Natural killer cell (primary cell): ENCODE data around the gene ZNF548. TPM values are rescaled to one million over a fixed set of nuclear protein-coding genes. Genes with fewer than 3 reads are reported as not detected.
A peak's percentile ranks its signal among the peaks of the same experiment; 100 is the strongest.

Source experiments
- ATAC-seq, 3 donors: fragments of 150-1000 bp in 2 of 3; fragments of 200-7000 bp in 1 of 3; cut with Tn5 transposase; 1 replicate in 1 of 3; 2 replicates in 2 of 3; pipeline ENCODE4 v1.10.0; 2021; ENCODE audit warnings: mild to moderate bottlenecking in 2 of 3, moderate library complexity in 2 of 3
- DNase-seq, 2 donors: peaks; one replicate each; pipeline versions ENCODE4 v3.0.0 to v3.0.0-alpha.2; 2013 to 2021; ENCODE audit warnings: mixed read lengths in 1 of 2
- H3K27ac ChIP-seq: one replicate; pipeline ENCODE4 v1.5.1; 2013; ENCODE audit warnings: mild to moderate bottlenecking, low read length
- H3K27me3 ChIP-seq: one replicate; pipeline ENCODE4 v1.6.1; 2013; ENCODE audit warnings: low read length; ENCODE audit not compliant: control insufficient read depth, insufficient read depth
- H3K36me3 ChIP-seq: one replicate; pipeline ENCODE4 v1.6.1; 2013; ENCODE audit warnings: low read length; ENCODE audit not compliant: control insufficient read depth, insufficient read depth
- H3K4me1 ChIP-seq: one replicate; pipeline ENCODE4 v1.6.1; 2013; ENCODE audit warnings: low read length; ENCODE audit not compliant: control insufficient read depth, insufficient read depth
- H3K4me3 ChIP-seq: one replicate; pipeline ENCODE4 v1.5.1; 2013; ENCODE audit warnings: low read length
- H3K9me3 ChIP-seq: one replicate; pipeline ENCODE4 v1.6.1; 2013; ENCODE audit warnings: low read length; ENCODE audit not compliant: control insufficient read depth, insufficient read depth
- H3K27ac Mint-ChIP-seq, 2 donors: one replicate each; pipeline ENCODE4 v1.8.0; 2022; ENCODE audit warnings: mild to moderate bottlenecking in 2 of 2, mixed read lengths in 2 of 2, moderate library complexity in 1 of 2
- H3K27me3 Mint-ChIP-seq, 2 donors: one replicate each; pipeline ENCODE4 v1.8.0; 2022; ENCODE audit warnings: low read depth in 2 of 2, mixed read lengths in 2 of 2
- H3K36me3 Mint-ChIP-seq: one replicate; pipeline ENCODE4 v1.8.0; 2022; ENCODE audit warnings: mixed read lengths
- H3K4me1 Mint-ChIP-seq, 2 donors: one replicate each; pipeline ENCODE4 v1.8.0; 2022; ENCODE audit warnings: mixed read lengths in 2 of 2
- H3K4me3 Mint-ChIP-seq: one replicate; pipeline ENCODE4 v1.8.0; 2022; ENCODE audit warnings: mild to moderate bottlenecking, moderate library complexity, mixed read lengths
- H3K9me3 Mint-ChIP-seq, 2 donors: one replicate each; pipeline ENCODE4 v1.8.0; 2022; ENCODE audit warnings: mixed read lengths in 2 of 2
- CTCF ChIP-seq: fragments of 200-600 bp; IDR thresholded peaks from one replicate; pipeline ENCODE4 v1.8.0; 2022; ENCODE audit warnings: antibody characterized with exemption
- WGBS: methylation state at CpG from one replicate; pipeline ENCODE4 v1.1.7; 2013; ENCODE audit warnings: missing lambda C conversion rate; ENCODE audit not compliant: insufficient coverage; 5-methylcytosine and 5-hydroxymethylcytosine counted together
- intact Hi-C: fragments of 100-400 bp; cut with micrococcal nuclease; formaldehyde crosslinking; loops from one replicate; pipeline ENCODE4 v1.14.2; 2022
- total RNA-seq, 4 donors: library from RNA; stranded (reverse); fragments of 120-200 nt in 1 of 4; gene quantifications; one replicate each; pipeline versions ENCODE4 v1.2.3 to v1.2.4, GENCODE V29; 2013 to 2022

ZNF548 gene
- total RNA-seq, 3 donors from 2014 or later (not counting 1 experiment from before 2014, with no cell fraction given) = 75.5 to 104 (median 96.9) TPM

GRCh38 chr19:57421037-57421436 lies 31.4 kb downstream of the ZNF548 start:
- intact Hi-C loops = no loop called here
- DNase-seq (no peak), ATAC-seq (no peak)
- Mint-ChIP-seq H3K27me3 (no peaks in the 10 kb centered on the region), H3K27ac (no peak overlapping the region), H3K36me3 (peaks cover 53% of the 10 kb centered on the region), H3K4me3 (no peak overlapping the region), H3K4me1 (peaks cover 0 to 4% of the 10 kb centered on the region in 2 donors), H3K9me3 (peaks cover 3 to 6% of the 10 kb centered on the region in 2 donors)
- TF ChIP-seq CTCF = no peak
- Histone ChIP-seq H3K36me3 (peaks cover 33% of the 10 kb centered on the region), H3K27me3 (no peaks in the 10 kb centered on the region), H3K27ac (no peak overlapping the region), H3K4me3 (no peak overlapping the region), H3K9me3 (peaks cover 41% of the 10 kb centered on the region), H3K4me1 (no peaks in the 10 kb centered on the region)
- WGBS = 100% methylated on average over 1 of the region's 3 CpGs

- DNase-seq = no peak
Observed at GRCh38 chr19:57434386-57435061, 44.9 kb downstream of the ZNF548 start.

GRCh38 chr19:57435062-57435978 lies 45.7 kb downstream of the ZNF548 start, which contains the start of gene ZNF749:
Gene ZNF749, plus strand, starts transcription at chr19:57435325. Its CDS starts 254 bp downstream, at chr19:57435579.
- intact Hi-C loops = loop anchor here (1.0 kb wide), 5 partner anchors 24 to 246 kb away; partner anchors contain the start of genes ZNF17, ZNF548, ZNF550 and ZNF551
- WGBS = under 1% methylated on average over 61 of the region's 61 CpGs
- Mint-ChIP-seq H3K27ac (peak within 1 kb of the TSS; percentile 87 to 88), H3K9me3 (peaks cover 2 to 3% of the 10 kb centered on the region in 2 donors), H3K27me3 (peaks cover 0 to 2% of the 10 kb centered on the region in 2 donors), H3K4me1 (peaks cover 21 to 41% of the 10 kb centered on the region in 2 donors), H3K4me3 (peak within 1 kb of the TSS; percentile 99), H3K36me3 (peaks cover 9% of the 10 kb centered on the region)
- peak within 1 kb of the TSS; percentile 70 for H3K27ac ChIP-seq
- no peaks in the 10 kb centered on the region for H3K27me3 ChIP-seq
- H3K4me3 ChIP-seq = peak within 1 kb of the TSS; percentile 62
- H3K4me1 ChIP-seq = peaks cover 14% of the 10 kb centered on the region
- DNase-seq = peak; percentile 92 to 99
- H3K9me3 ChIP-seq = no peaks in the 10 kb centered on the region
- no peak for TF ChIP-seq CTCF
- ATAC-seq = peak; percentile 99 to 100 (median 100)
- no peaks in the 10 kb centered on the region for H3K36me3 ChIP-seq

More at GRCh38 chr19:57434386-57435061, 44.9 kb downstream of the ZNF548 start:
- Histone ChIP-seq H3K36me3 (no peaks in the 10 kb centered on the region), H3K4me3 (peak overlapping the region; percentile 62), H3K9me3 (no peaks in the 10 kb centered on the region), H3K4me1 (peaks cover 14% of the 10 kb centered on the region), H3K27me3 (no peaks in the 10 kb centered on the region), H3K27ac (no peak overlapping the region)
- WGBS = 36% methylated on average over 15 of the region's 15 CpGs
- intact Hi-C loops = loop anchor here (1.0 kb wide), 5 partner anchors 23 to 247 kb away; partner anchors contain the start of genes ZNF17, ZNF548, ZNF550 and ZNF551
- Mint-ChIP-seq H3K4me1 (peaks cover 21 to 33% of the 10 kb centered on the region in 2 donors), H3K27ac (peak overlapping the region; percentile 87 to 88), H3K27me3 (peaks cover 0 to 2% of the 10 kb centered on the region in 2 donors), H3K36me3 (peaks cover 9% of the 10 kb centered on the region), H3K9me3 (peaks cover 0 to 2% of the 10 kb centered on the region in 2 donors), H3K4me3 (peak overlapping the region; percentile 99)
- ATAC-seq = peak in 2 of 3 donors; percentile 1 to 4
- no peak for TF ChIP-seq CTCF
